GM06990 (cell line): ENCODE results near the gene CELF2.

Experiments
- DNase-seq: peaks from one replicate; pipeline ENCODE4 v3.0.0-alpha.2; 2011; ENCODE audit not compliant: insufficient read length; ENCODE audit errors: extremely low read depth
- H3K27me3 ChIP-seq: replicated peaks from 2 replicates; pipeline ENCODE4 v1.6.0; 2011; ENCODE audit warnings: low read length; ENCODE audit not compliant: control insufficient read depth, insufficient read depth
- H3K36me3 ChIP-seq: 2 replicates; pipeline ENCODE4 v1.5.1; 2011; ENCODE audit warnings: low read length; ENCODE audit not compliant: control insufficient read depth, insufficient read depth
- H3K4me3 ChIP-seq: replicated peaks from 2 replicates; pipeline ENCODE4 v1.5.1; 2011; ENCODE audit warnings: low read depth, mild to moderate bottlenecking, control low read depth, low read length
- CTCF ChIP-seq: IDR thresholded peaks from 2 replicates; pipeline ENCODE4 v1.5.1; 2011; ENCODE audit warnings: low read length, control low read depth, mild to moderate bottlenecking, inconsistent platforms; ENCODE audit not compliant: insufficient read depth, poor library complexity, severe bottlenecking

Gene CELF2

GRCh38 chr10:11276449-11276990 lies 258.8 kb downstream of the CELF2 start:
- Histone ChIP-seq H3K27me3 (no peaks in the 10 kb centered on the region), H3K4me3 (no peak overlapping the region), H3K36me3 (peaks cover 42% of the 10 kb centered on the region)
- TF ChIP-seq CTCF: no peak
- no peak for DNase-seq

GRCh38 chr10:11279314-11279713 lies 261.6 kb downstream of the CELF2 start:
- H3K4me3 ChIP-seq: no peak overlapping the region
- DNase-seq: no peak
- H3K27me3 ChIP-seq: no peaks in the 10 kb centered on the region
- no peak for TF ChIP-seq CTCF
- peaks cover 34% of the 10 kb centered on the region for H3K36me3 ChIP-seq

GRCh38 chr10:11280187-11280932 lies 262.7 kb downstream of the CELF2 start:
- no peak for TF ChIP-seq CTCF
- H3K27me3 ChIP-seq: no peaks in the 10 kb centered on the region
- DNase-seq: no peak
- peaks cover 30% of the 10 kb centered on the region for H3K36me3 ChIP-seq
- H3K4me3 ChIP-seq: no peak overlapping the region

GRCh38 chr10:11282156-11282555 lies 264.5 kb downstream of the CELF2 start:
- Histone ChIP-seq H3K27me3 (no peaks in the 10 kb centered on the region), H3K4me3 (no peak overlapping the region), H3K36me3 (peaks cover 30% of the 10 kb centered on the region)
- DNase-seq: no peak
- TF ChIP-seq CTCF: no peak

GRCh38 chr10:11282661-11283060 lies 265.0 kb downstream of the CELF2 start:
- no peak for TF ChIP-seq CTCF
- Histone ChIP-seq H3K27me3 (no peaks in the 10 kb centered on the region), H3K36me3 (peaks cover 29% of the 10 kb centered on the region), H3K4me3 (no peak overlapping the region)
- no peak for DNase-seq
